Measurements from ENCODE around the gene LONRF2. TPM values are rescaled to one million over a fixed set of nuclear protein-coding genes. Genes with fewer than 3 reads are reported as not detected.

LONRF2 gene
- polyA plus RNA-seq, 2 donors: 0.33 to 0.51 TPM

- H3K4me3 ChIP-seq (ENCODE audit: low read depth in 1 of 2, low read length in 2 of 2): no peak overlapping the region
- H3K27ac ChIP-seq (ENCODE audit: low read depth in 2 of 2, low read length in 1 of 2): no peak overlapping the region
- H3K36me3 ChIP-seq (ENCODE audit: control insufficient read depth in 2 of 2, insufficient read depth in 2 of 2, low read length in 1 of 2): no peaks in the 10 kb centered on the region
- H3K4me1 ChIP-seq (ENCODE audit: control insufficient read depth in 2 of 2, insufficient read depth in 2 of 2, low read length in 1 of 2): no peaks in the 10 kb centered on the region
- WGBS, 2 donors: 85% methylated on average over 4 of the region's 4 CpGs
- H3K27me3 ChIP-seq (ENCODE audit: control insufficient read depth in 1 of 2, insufficient read depth in 2 of 2, low read length in 2 of 2): no peaks in the 10 kb centered on the region
- H3K9me3 ChIP-seq (ENCODE audit: control insufficient read depth in 2 of 2, insufficient read depth in 1 of 2, low read depth in 1 of 2, low read length in 1 of 2): no peaks in the 10 kb centered on the region
These were observed 88.2 kb downstream of the LONRF2 start for GRCh38 chr2:100234141-100234540.

GRCh38 chr2:100233061-100233460 lies 89.2 kb downstream of the LONRF2 start:
- H3K27me3 ChIP-seq (ENCODE audit: control insufficient read depth in 1 of 2, insufficient read depth in 2 of 2, low read length in 2 of 2): no peaks in the 10 kb centered on the region
- H3K9me3 ChIP-seq (ENCODE audit: control insufficient read depth in 2 of 2, insufficient read depth in 1 of 2, low read depth in 1 of 2, low read length in 1 of 2): no peaks in the 10 kb centered on the region
- H3K4me1 ChIP-seq (ENCODE audit: control insufficient read depth in 2 of 2, insufficient read depth in 2 of 2, low read length in 1 of 2): no peaks in the 10 kb centered on the region
- H3K36me3 ChIP-seq (ENCODE audit: control insufficient read depth in 2 of 2, insufficient read depth in 2 of 2, low read length in 1 of 2): no peaks in the 10 kb centered on the region
- WGBS, 2 donors: 79 to 87% methylated on average over 2 of the region's 2 CpGs
- no peak overlapping the region for H3K4me3 ChIP-seq (ENCODE audit: low read depth in 1 of 2, low read length in 2 of 2)
- H3K27ac ChIP-seq (ENCODE audit: low read depth in 2 of 2, low read length in 1 of 2): no peak overlapping the region

GRCh38 chr2:100230754-100231153 lies 91.5 kb downstream of the LONRF2 start:
- H3K4me1 ChIP-seq (ENCODE audit: control insufficient read depth in 2 of 2, insufficient read depth in 2 of 2, low read length in 1 of 2): no peaks in the 10 kb centered on the region
- H3K36me3 ChIP-seq (ENCODE audit: control insufficient read depth in 2 of 2, insufficient read depth in 2 of 2, low read length in 1 of 2): no peaks in the 10 kb centered on the region
- no peak overlapping the region for H3K4me3 ChIP-seq (ENCODE audit: low read depth in 1 of 2, low read length in 2 of 2)
- no peaks in the 10 kb centered on the region for H3K27me3 ChIP-seq (ENCODE audit: control insufficient read depth in 1 of 2, insufficient read depth in 2 of 2, low read length in 2 of 2)
- H3K9me3 ChIP-seq (ENCODE audit: control insufficient read depth in 2 of 2, insufficient read depth in 1 of 2, low read depth in 1 of 2, low read length in 1 of 2): no peaks in the 10 kb centered on the region
- 59 to 62% methylated on average over 2 of the region's 2 CpGs for WGBS, 2 donors
- H3K27ac ChIP-seq (ENCODE audit: low read depth in 2 of 2, low read length in 1 of 2): no peak overlapping the region

GRCh38 chr2:100228967-100229366 lies 93.3 kb downstream of the LONRF2 start:
- Histone ChIP-seq H3K36me3 (ENCODE audit: control insufficient read depth in 2 of 2, insufficient read depth in 2 of 2, low read length in 1 of 2) (no peaks in the 10 kb centered on the region), H3K4me3 (ENCODE audit: low read depth in 1 of 2, low read length in 2 of 2) (no peak overlapping the region), H3K9me3 (ENCODE audit: control insufficient read depth in 2 of 2, insufficient read depth in 1 of 2, low read depth in 1 of 2, low read length in 1 of 2) (no peaks in the 10 kb centered on the region), H3K27me3 (ENCODE audit: control insufficient read depth in 1 of 2, insufficient read depth in 2 of 2, low read length in 2 of 2) (no peaks in the 10 kb centered on the region), H3K27ac (ENCODE audit: low read depth in 2 of 2, low read length in 1 of 2) (no peak overlapping the region), H3K4me1 (ENCODE audit: control insufficient read depth in 2 of 2, insufficient read depth in 2 of 2, low read length in 1 of 2) (no peaks in the 10 kb centered on the region)
- 93 to 94% methylated on average over 1 of the region's 1 CpG for WGBS, 2 donors

- no peaks in the 10 kb centered on the region for H3K36me3 ChIP-seq (ENCODE audit: control insufficient read depth in 2 of 2, insufficient read depth in 2 of 2, low read length in 1 of 2)
- H3K27ac ChIP-seq (ENCODE audit: low read depth in 2 of 2, low read length in 1 of 2): no peak overlapping the region
These were observed 93.9 kb downstream of the LONRF2 start for GRCh38 chr2:100228415-100228814.

GRCh38 chr2:100224988-100225710 lies 97.2 kb downstream of the LONRF2 start:
- 45 to 49% methylated on average over 3 of the region's 3 CpGs for WGBS, 2 donors
- H3K4me1 ChIP-seq (ENCODE audit: control insufficient read depth in 2 of 2, insufficient read depth in 2 of 2, low read length in 1 of 2): no peaks in the 10 kb centered on the region

More at GRCh38 chr2:100228415-100228814, 93.9 kb downstream of the LONRF2 start:
- Histone ChIP-seq H3K27me3 (ENCODE audit: control insufficient read depth in 1 of 2, insufficient read depth in 2 of 2, low read length in 2 of 2) (no peaks in the 10 kb centered on the region), H3K9me3 (ENCODE audit: control insufficient read depth in 2 of 2, insufficient read depth in 1 of 2, low read depth in 1 of 2, low read length in 1 of 2) (no peaks in the 10 kb centered on the region), H3K4me1 (ENCODE audit: control insufficient read depth in 2 of 2, insufficient read depth in 2 of 2, low read length in 1 of 2) (no peaks in the 10 kb centered on the region), H3K4me3 (ENCODE audit: low read depth in 1 of 2, low read length in 2 of 2) (no peak overlapping the region)
- WGBS, 2 donors: 89 to 90% methylated on average over 3 of the region's 3 CpGs

GRCh38 chr2:100223502-100223901 lies 98.8 kb downstream of the LONRF2 start:
- WGBS, 2 donors: 90 to 91% methylated on average over 6 of the region's 6 CpGs
- Histone ChIP-seq H3K36me3 (ENCODE audit: control insufficient read depth in 2 of 2, insufficient read depth in 2 of 2, low read length in 1 of 2) (no peaks in the 10 kb centered on the region), H3K27ac (ENCODE audit: low read depth in 2 of 2, low read length in 1 of 2) (no peak overlapping the region), H3K4me1 (ENCODE audit: control insufficient read depth in 2 of 2, insufficient read depth in 2 of 2, low read length in 1 of 2) (no peaks in the 10 kb centered on the region), H3K27me3 (ENCODE audit: control insufficient read depth in 1 of 2, insufficient read depth in 2 of 2, low read length in 2 of 2) (no peaks in the 10 kb centered on the region), H3K4me3 (ENCODE audit: low read depth in 1 of 2, low read length in 2 of 2) (no peak overlapping the region), H3K9me3 (ENCODE audit: control insufficient read depth in 2 of 2, insufficient read depth in 1 of 2, low read depth in 1 of 2, low read length in 1 of 2) (no peaks in the 10 kb centered on the region)

More at GRCh38 chr2:100224988-100225710, 97.2 kb downstream of the LONRF2 start:
- no peaks in the 10 kb centered on the region for H3K36me3 ChIP-seq (ENCODE audit: control insufficient read depth in 2 of 2, insufficient read depth in 2 of 2, low read length in 1 of 2)
- no peak overlapping the region for H3K27ac ChIP-seq (ENCODE audit: low read depth in 2 of 2, low read length in 1 of 2)
- no peaks in the 10 kb centered on the region for H3K9me3 ChIP-seq (ENCODE audit: control insufficient read depth in 2 of 2, insufficient read depth in 1 of 2, low read depth in 1 of 2, low read length in 1 of 2)
- no peak overlapping the region for H3K4me3 ChIP-seq (ENCODE audit: low read depth in 1 of 2, low read length in 2 of 2)
- no peaks in the 10 kb centered on the region for H3K27me3 ChIP-seq (ENCODE audit: control insufficient read depth in 1 of 2, insufficient read depth in 2 of 2, low read length in 2 of 2)

Other genes starting within 250 kb of the LONRF2 start
- gene AFF3, start 179.9 kb downstream of the LONRF2 start, polyA plus RNA-seq: 1 to 10 TPM; 1.0 to 1.1 TPM
- gene CHST10, start 95.2 kb upstream of the LONRF2 start, polyA plus RNA-seq: 1 to 10 TPM in 1 of 2 donors, under 1 TPM in 1; 0.81 to 1.3 TPM
- not detected for gene NMS, start 148.0 kb upstream of the LONRF2 start, polyA plus RNA-seq
- gene PDCL3, start 240.5 kb upstream of the LONRF2 start, polyA plus RNA-seq: 10 to 100 TPM; 22.4 to 35.4 TPM

All from esophagus (tissue), 2 donors.